Vagina (tissue), 2 donors: ENCODE measurements around the gene RAB11FIP3.

ENCODE experiments used
- CTCF ChIP-seq, 3 experiments: fragments of 450-650 bp in 2 of 3; fragments of 200-600 bp in 1 of 3; sonication (generic) in 1 of 3; IDR thresholded peaks; one replicate each; pipeline ENCODE4 v1.5.1; 2017 to 2019; ENCODE audit warnings: antibody characterized with exemption in 3 of 3, mild to moderate bottlenecking in 2 of 3, moderate library complexity in 2 of 3
- POLR2A ChIP-seq, 2 donors: fragments of 450-650 bp; IDR thresholded peaks; one replicate each; pipeline ENCODE4 v1.6.1; 2017; ENCODE audit warnings: antibody characterized with exemption in 2 of 2, mild to moderate bottlenecking in 2 of 2, moderate library complexity in 2 of 2
- POLR2AphosphoS5 ChIP-seq, 2 donors: sonication (generic); formaldehyde crosslinking; IDR thresholded peaks; one replicate each; pipeline ENCODE4 v1.9.0; 2017; ENCODE audit warnings: antibody characterized with exemption in 2 of 2, mild to moderate bottlenecking in 2 of 2, low read depth in 1 of 2; ENCODE audit not compliant: insufficient read depth in 1 of 2

GRCh38 chr16:404971-405486, 20.4 kb upstream of the RAB11FIP3 start:
- no peak for TF ChIP-seq CTCF (IDR thresholded peaks at IDR 0.05)
- no peak for TF ChIP-seq POLR2AphosphoS5 (IDR thresholded peaks at IDR 0.05; ENCODE audit: insufficient read depth in 1 of 2, low read depth in 1 of 2)
- no peak for TF ChIP-seq POLR2A (IDR thresholded peaks at IDR 0.05)
